ENCODE data around the gene BGN.

The BGN gene

GRCh38 chrX:153477364-153477857, 17.4 kb upstream of the BGN start:
- Histone ChIP-seq H2AFZ (ENCODE audit: low read depth, low read length, severe bottlenecking) (no peak overlapping the region), H3K27ac (ENCODE audit: low read depth, low read length) (no peak overlapping the region), H3K4me3 (ENCODE audit: insufficient read depth, low read length, poor library complexity, severe bottlenecking) (no peak overlapping the region), H3K79me2 (ENCODE audit: insufficient read depth, low read length) (no peaks in the 10 kb centered on the region), H3K36me3 (ENCODE audit: low read length) (no peaks in the 10 kb centered on the region), H3F3A (ENCODE audit: insufficient read depth) (no peaks in the 10 kb centered on the region), H3K4me2 (ENCODE audit: low read depth, low read length, poor library complexity, severe bottlenecking) (no peak overlapping the region), H3K9ac (ENCODE audit: low read length) (no peak overlapping the region), H3K9me2 (replicated peaks; ENCODE audit: insufficient read depth, low read length) (no peaks in the 10 kb centered on the region), H3K27me3 (ENCODE audit: low read length) (no peaks in the 10 kb centered on the region), H3K9me3 (ENCODE audit: insufficient read depth, low read length) (no peaks in the 10 kb centered on the region), H4K20me1 (ENCODE audit: low read depth, low read length) (no peaks in the 10 kb centered on the region)
- TF ChIP-seq CTCF (IDR thresholded peaks at IDR 0.05; ENCODE audit: insufficient read depth, low read length, poor library complexity, severe bottlenecking): no peak

- Histone ChIP-seq H3K79me2 (ENCODE audit: insufficient read depth, low read length) (no peaks in the 10 kb centered on the region), H3K27ac (ENCODE audit: low read depth, low read length) (no peak overlapping the region), H3F3A (ENCODE audit: insufficient read depth) (no peaks in the 10 kb centered on the region), H3K4me2 (ENCODE audit: low read depth, low read length, poor library complexity, severe bottlenecking) (no peak overlapping the region), H4K20me1 (ENCODE audit: low read depth, low read length) (no peaks in the 10 kb centered on the region), H3K27me3 (ENCODE audit: low read length) (no peaks in the 10 kb centered on the region), H2AFZ (ENCODE audit: low read depth, low read length, severe bottlenecking) (no peak overlapping the region), H3K36me3 (ENCODE audit: low read length) (no peaks in the 10 kb centered on the region), H3K9me3 (ENCODE audit: insufficient read depth, low read length) (no peaks in the 10 kb centered on the region), H3K9ac (ENCODE audit: low read length) (no peak overlapping the region), H3K9me2 (replicated peaks; ENCODE audit: insufficient read depth, low read length) (no peaks in the 10 kb centered on the region), H3K4me3 (ENCODE audit: insufficient read depth, low read length, poor library complexity, severe bottlenecking) (no peak overlapping the region)
- TF ChIP-seq EZH2phosphoT487 (conservative IDR thresholded peaks at IDR 0.05; ENCODE audit: low read length) (no peak), CTCF (IDR thresholded peaks at IDR 0.05; ENCODE audit: insufficient read depth, low read length, poor library complexity, severe bottlenecking) (no peak)
Observed at GRCh38 chrX:153477901-153478300, 16.9 kb upstream of the BGN start.

- no peaks in the 10 kb centered on the region for H3K9me3 ChIP-seq (ENCODE audit: insufficient read depth, low read length)
- no peaks in the 10 kb centered on the region for H3F3A ChIP-seq (ENCODE audit: insufficient read depth)
- no peaks in the 10 kb centered on the region for H3K9me2 ChIP-seq (replicated peaks; ENCODE audit: insufficient read depth, low read length)
- no peaks in the 10 kb centered on the region for H3K36me3 ChIP-seq (ENCODE audit: low read length)
- no peak overlapping the region for H3K9ac ChIP-seq (ENCODE audit: low read length)
- H3K4me2 ChIP-seq (ENCODE audit: low read depth, low read length, poor library complexity, severe bottlenecking): no peak overlapping the region
- H3K27ac ChIP-seq (ENCODE audit: low read depth, low read length): no peak overlapping the region
- TF ChIP-seq EZH2phosphoT487 (conservative IDR thresholded peaks at IDR 0.05; ENCODE audit: low read length): no peak
- TF ChIP-seq CTCF (IDR thresholded peaks at IDR 0.05; ENCODE audit: insufficient read depth, low read length, poor library complexity, severe bottlenecking): no peak
- no peak overlapping the region for H3K4me3 ChIP-seq (ENCODE audit: insufficient read depth, low read length, poor library complexity, severe bottlenecking)
- H4K20me1 ChIP-seq (ENCODE audit: low read depth, low read length): no peaks in the 10 kb centered on the region
- no peaks in the 10 kb centered on the region for H3K79me2 ChIP-seq (ENCODE audit: insufficient read depth, low read length)
- no peaks in the 10 kb centered on the region for H3K27me3 ChIP-seq (ENCODE audit: low read length)
- no peak overlapping the region for H2AFZ ChIP-seq (ENCODE audit: low read depth, low read length, severe bottlenecking)
Observed at GRCh38 chrX:153478746-153479145, 16.0 kb upstream of the BGN start.

Measured in SU-DHL-6 (cell line).